Stimulated activated CD4-positive, alpha-beta T cell treated with anti-CD3 and anti-CD28 coated beads, Interleukin-15, amount 100 ng/mL, for 24 hours (primary cell): Measurements from ENCODE around the gene PRKG2.
A peak's percentile ranks its signal among the peaks of the same experiment; 100 is the strongest.

Source experiments
- DNase-seq: peaks from one replicate; pipeline ENCODE4 v3.0.0-alpha.2; 2020

PRKG2 gene

DNA sequence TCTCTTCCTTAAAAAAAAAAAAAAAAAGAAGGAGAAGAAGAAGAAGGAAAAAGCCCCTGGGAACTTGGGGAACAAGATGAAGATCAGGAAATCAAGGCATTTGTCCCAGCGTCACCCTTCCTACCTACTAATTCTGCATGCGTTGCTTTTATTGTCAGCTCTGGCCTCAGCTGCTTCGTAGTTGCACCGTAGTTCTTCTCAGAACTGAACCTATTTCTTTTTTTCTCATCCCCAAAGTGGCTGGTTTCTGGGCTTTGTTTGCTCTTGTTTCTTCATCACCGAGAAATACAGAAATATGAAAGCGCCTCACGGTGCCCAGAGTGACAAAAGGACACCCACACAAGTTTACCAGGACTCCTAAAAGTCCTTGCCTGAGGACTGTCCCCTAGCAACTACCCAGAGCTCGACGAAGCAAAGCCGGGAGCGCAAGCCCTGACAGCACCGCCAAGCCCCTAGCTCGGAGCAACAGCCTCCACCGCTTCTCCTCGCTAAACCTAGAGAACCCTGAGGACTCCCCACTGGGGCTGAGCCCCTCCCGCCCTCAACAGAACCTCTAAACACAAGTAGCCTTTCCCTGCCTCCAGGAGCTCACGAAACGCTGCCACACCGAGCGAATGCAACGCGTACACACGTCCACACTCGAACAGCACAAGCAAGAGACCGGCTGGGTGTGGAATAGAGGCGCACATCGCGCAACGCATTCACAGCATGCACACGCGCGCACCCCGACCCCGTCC lies 710 bp downstream of the PRKG2 start:
- DNase-seq, result peak; percentile 17

DNA sequence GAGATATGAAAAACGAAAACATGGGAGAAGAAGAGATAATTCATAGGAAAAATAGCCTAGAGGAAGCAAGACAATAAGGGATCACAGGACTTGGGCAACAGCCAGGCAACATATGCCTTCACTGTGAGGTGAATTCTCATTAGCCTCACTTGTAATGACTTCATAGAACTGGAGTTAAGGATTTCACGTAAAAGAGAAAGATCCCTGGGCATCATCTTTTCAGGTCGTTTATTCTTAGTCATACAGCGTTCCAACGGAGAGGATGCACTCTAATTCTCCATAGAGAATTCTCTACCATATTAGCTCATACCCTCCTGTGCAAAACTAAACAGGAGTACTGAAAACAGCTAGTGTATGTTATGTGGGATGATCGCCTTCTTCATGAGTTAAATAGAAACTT lies 1.4 kb downstream of the PRKG2 start:
- no peak for DNase-seq

DNA sequence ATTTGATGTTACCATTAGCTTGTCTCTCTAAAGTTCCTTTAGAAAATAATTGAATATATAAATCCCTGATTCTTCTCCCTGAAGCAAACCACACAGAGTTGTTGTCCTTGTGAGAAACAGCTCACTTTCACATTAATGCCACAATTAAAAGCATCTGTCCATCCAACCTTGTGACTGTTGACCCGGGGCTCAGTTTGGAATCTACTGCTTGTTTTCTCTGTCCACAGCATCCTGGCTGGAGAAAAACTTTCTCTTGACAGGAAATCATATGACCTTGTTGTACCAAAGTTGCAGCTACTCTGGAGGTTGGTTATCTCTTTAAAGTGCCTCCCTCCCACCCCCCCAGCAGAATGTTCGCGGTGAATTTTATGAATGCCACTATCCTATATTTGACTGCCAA lies 3.1 kb downstream of the PRKG2 start:
- DNase-seq, result no peak

DNA sequence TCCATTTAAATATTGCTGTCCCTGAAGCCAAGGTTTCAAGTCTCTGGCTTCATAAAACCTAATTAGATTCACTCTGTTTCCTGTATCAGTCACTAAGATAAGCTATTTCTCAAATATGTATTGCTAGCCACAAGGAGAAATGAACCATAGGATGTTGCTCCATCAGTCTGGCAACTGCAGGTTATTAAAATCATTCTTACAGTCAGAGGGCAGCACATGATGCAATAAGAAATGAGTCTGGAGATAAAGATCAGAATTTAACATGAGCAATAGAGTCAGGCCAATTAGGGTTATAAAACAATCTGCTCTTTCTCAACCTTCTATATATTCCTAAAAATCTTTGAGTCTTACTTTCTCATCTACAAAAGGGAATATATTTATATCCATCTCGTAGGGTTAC lies 7.2 kb downstream of the PRKG2 start:
- no peak for DNase-seq

DNA sequence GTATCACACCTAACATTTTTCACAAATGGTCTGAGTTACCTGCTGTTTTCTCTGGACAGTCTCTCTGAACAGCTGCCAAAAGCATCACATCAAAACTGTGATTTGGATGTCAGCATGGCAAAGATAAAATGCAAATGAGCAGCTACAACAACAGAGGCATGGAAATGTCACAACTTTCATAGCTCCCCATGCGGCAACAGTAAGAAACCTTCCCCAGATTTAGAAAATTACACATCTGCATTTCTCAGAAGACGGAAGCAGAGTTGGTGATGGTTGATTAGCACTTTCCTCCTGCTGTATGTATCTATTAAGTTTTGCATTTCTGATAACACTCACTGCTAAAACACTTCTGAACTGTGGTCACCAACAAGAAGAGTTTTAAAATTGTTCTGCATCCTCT lies 9.7 kb downstream of the PRKG2 start:
- DNase-seq, result no peak

DNA sequence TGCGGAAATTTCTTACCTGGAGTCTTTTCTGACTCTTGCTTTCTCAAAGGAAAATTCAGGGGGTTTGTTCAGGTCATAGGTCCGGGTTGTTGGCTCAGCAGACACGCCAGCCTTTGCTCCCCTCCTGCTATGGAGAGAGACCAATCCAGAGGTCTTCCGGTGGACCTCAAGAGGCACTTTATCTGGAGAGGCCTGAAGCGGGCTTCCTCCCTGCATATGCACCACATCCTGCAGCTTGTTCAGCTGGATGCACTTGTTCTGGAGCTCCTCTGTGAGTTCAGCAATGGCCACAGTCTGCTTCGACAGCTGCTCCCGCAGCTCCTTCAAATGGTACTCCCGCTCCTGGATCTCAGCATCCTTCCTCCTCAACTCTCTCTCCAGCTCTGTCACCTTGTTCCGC lies 10.5 kb downstream of the PRKG2 start:
- no peak for DNase-seq

DNA sequence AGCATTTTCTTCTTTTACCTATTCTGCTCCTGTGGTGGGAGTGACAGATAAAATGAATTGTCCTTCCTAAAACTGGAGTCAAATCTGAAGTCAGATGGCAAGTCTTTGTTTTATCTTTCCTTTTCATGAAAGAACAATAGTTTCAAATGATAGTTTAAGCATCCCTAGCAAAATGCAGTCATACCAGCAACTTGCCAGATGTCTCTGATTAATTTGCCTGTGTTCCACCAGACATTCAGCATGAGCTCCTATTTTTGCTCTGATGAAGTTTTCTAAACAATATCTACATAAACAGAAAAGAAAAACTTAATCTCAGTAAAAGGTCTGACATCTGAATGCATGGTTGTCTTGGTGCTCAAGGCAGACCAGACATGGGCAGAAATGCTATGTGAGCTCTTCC lies 15.2 kb downstream of the PRKG2 start:
- DNase-seq, result no peak

DNA sequence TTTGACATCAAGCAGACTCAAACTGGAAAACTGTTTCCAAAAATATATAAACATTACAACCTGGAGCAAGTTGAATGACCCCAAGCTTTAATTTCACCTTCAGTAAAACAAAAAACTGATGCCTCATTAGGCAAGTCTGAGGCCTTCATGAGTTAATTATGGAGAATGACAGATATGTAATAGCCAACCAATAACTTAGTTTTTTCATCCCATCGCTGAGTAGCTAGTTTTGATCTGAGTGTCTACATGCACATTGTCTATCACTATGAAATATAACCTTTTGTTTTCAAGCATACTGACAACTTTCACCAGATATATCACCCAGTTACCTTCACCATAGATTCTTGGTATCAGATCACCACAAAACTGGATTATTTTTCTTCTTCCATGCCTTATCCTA lies 16.4 kb downstream of the PRKG2 start:
- no peak for DNase-seq

DNA sequence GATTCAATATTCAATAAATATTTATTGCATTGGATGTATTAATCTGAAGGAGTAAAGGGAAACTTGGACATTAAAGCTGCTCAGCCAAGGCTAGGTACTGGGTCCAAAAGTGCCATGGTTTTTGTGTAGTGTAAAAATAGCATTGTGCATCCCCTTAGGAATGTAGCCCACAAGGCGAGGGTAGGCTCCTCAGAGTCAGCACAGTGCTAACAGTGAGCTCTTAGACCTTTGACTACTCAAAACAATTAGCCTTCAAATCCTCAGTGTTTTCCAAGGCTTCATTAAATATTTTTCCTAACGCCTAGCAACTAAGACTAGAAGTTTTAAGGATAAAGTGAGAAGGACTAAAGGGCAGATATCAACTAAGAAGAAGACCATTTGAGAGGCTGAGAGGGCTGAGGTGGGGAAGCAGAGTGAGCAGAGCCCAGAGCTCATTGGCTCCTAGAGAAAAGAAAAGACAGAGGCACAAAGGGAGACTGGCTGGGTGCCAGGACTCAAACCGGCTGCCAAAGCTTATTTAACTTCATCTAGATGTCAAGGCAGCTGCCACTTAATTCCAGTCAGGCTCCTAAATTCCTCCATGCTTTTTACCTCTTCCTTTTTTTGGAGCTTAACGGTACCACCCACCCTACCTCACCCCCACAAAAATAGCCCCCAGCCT lies 17.0 kb downstream of the PRKG2 start:
- no peak for DNase-seq

DNA sequence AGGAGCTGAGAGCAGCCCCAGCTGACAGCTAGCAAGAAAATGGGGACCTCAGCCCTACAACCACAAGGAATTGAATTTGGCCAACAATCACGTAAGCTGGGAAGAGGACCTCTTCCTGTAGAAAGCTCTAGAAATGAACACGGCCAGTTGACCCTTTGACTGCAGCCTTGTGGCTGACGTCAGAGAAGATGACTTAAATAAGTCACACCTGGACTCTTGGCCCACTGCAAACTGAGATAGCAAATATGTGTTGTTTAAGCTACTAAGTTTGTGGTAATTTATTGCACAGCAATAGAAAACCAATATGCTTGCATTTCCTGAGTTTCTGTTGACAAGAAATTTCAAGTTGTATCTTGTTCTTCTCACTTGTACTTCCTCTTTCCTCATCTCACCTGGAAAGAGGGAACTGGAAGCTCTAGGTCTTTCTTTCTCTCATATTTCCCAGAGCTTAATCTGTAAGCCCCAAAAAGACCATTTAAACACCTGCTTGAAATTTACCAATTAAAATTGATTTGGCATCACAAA lies 18.8 kb downstream of the PRKG2 start:
- DNase-seq, result no peak

DNA sequence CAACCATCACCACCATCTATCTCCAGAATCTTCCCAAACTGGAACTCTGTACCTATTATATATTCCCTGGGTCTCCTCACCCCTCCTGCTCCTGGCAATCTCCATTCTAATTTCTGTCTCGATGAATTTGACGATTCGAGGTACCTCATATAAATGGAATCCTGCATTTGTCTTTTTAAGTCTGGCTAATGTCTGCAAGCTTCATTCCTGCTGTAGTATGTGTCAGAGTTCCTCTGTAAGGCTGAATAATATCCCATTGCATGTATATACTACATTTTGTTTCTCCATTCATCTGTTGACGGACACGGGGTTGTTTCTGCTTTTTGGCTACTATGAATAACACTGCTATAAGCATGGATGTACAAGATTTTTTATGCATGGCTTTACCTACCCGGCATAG lies 19.5 kb downstream of the PRKG2 start:
- no peak for DNase-seq

DNA sequence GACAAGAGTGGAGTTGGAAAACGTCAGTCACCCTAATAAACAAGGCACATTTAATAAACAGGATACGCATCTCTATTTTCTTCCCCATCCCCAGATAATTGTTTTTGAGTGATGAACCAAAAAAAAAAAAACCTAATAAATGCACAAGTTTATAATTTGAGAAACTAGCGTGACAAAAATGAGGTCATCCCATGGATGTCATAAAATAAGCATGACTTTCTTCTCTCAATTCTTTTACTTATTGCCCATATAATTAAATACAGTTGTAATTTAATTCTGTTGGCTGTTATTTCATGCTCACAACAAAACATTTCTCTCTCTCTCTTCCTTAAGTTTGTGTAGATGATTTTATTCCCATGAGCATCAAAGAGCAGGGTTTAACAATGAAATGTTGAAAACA lies 20.7 kb downstream of the PRKG2 start:
- DNase-seq, result no peak

DNA sequence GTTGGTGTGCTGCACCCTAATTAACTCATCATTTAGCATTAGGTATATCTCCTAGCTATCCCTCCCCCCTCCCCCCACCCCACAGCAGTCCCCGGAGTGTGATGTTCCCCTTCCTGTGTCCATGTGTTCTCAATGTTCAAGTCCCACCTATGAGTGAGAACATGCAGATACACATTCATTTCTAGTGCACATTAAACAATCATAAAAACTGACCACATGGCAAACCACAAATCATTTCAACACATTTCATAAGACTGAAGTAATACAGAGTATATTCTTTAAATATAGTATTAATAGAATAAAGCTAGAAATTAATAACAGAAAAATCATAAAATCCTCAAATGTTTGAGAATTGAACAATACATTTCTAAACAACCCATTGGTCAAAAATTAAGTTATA lies 34.1 kb downstream of the PRKG2 start:
- no peak for DNase-seq

DNA sequence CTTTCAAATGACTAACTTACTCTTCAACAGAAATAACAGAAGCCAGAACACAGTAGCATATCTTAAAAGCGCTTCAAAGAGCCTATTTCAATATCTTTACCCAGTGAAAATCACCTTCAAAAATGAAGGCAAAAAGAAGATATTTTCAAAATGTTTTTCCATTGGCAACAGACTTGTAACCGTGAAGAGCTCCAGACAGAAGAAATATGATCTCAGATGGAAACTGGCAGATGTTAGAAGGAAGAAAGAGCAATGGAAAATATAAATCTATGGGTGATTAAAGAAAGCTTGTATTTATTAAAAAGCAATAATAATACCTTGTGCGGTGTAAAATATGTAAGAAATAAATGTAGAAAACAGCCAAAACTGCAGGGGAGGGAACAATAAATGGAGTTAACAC lies 35.7 kb downstream of the PRKG2 start:
- no peak for DNase-seq

DNA sequence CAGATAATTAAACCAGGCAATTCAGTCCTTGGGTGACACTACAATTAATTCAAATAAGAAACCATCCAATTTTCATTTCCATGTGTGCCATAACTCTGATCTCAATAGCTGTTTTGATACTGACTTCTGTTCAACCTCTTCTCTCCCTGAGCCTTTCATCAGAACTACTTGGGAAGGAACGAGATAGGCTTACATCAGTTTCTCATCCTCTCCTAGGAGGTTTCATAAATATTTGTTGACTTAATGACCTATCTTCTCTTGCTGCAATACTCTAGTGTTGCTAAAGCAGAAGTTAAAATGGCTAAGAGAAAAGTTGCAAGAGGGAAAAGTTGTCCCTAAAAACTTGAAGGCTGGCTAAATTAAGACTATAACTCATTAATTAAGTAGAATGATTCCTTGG lies 41.8 kb downstream of the PRKG2 start:
- no peak for DNase-seq

DNA sequence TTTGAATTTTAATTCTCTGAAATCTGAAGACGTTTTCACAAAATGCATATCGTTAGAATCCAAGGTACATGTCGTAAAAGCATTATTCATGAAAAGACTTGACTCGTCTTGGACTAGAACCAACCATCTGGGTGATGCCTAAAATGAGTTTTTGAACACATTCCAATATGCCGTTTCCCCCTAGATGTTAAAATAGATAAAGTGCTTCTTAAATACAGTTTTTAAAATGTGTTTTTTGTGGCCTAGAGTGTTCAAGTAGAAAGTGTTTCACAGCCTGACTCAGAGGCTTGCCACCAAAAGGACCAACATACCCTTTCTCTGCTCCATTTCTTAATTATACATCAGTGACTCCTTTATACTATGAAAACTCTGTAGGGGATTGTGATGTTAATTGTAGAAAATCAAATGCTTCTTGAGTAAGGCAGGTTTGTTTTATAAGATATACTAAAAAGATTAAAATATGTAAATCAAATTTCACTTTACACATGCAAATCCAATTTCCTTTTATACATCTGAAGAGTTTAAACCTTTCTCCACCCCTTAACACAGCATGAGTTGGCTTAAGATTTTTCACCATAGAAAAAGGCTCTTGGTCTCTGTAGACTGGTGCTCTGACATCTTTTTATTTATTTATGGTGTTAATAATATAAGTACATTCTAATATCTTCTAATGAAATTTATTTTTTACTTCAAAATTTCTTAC lies 48.4 kb downstream of the PRKG2 start:
- DNase-seq, result no peak

DNA sequence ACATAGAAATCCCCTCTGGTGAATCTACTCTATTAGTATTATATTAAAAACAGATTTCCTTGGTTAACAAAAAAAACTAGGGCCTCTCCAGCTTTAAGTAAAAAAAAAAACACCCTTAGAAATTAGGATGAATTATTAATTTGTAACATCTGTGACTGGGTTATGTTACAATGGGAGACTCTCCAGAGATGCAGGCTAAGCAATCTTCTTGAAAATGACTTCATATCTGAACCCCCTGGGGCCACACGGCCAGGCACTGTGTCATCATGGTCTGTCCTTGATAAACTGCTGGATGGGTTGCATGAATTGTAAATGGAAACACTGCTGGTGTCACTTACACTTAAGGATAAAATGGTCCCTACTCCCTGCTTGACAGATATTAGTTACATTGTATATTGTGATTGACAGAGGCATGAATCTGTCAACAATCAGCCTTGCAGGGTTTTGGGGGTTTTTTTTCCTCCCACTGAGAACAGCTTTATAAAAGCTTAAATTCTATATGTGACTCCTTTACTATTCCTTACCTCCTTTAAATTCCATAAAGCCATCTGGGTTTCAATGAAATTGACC lies 49.1 kb downstream of the PRKG2 start:
- no peak for DNase-seq

DNA sequence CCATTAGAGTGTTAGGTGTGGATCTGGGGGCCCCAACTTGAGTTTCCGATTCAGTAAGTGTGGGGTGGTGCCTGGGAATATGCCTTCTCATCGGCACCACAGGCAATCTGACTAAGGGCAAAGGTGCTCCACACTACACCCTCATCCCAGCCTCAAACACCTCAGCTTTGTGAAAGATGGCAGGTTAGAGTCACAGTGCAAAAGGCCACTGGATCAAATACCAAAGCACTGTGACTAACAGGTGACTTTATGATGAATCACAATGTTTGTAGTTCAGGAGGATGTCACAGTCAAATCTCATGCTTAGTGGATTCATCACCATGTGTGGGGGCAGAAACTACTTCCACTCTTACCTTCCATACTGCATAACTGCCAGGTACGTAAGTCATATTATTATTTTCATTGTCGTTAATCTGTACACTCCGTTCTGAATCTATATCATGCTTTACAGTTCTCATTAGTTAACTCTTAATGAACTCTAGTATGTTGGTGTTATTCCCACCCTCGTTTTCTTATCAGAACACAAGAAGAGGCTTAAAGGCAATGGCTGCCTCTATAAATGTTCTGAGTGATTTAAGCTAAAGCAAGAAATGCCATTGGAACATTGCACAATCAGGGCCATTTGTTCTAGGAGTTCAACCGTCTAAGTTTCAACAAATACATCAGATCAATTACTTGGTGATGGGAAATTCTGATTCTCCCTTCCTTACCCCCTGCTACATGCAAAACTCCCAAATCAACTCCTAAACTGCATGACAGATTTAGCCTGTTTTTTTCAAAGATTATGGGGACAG lies 50.2 kb downstream of the PRKG2 start:
- DNase-seq, result peak; percentile 26

DNA sequence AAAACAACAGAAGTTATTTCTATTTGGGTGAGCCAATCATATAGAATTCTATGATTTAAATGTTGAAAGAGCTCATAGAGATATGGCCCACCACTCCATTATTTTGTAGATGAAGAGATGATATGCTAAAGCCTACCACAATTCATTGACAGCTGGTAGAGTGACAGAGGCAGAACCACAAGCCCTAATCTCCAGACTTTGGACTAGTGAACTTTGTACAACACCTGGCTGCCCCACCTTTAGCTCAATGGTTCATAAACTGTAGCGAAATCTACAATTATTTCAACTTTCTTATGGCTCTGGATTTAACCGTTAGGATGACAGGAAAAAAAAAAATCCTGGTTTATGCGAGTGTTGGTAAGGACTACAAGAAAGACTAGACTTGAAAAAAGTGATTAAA lies 50.9 kb downstream of the PRKG2 start:
- no peak for DNase-seq

DNA sequence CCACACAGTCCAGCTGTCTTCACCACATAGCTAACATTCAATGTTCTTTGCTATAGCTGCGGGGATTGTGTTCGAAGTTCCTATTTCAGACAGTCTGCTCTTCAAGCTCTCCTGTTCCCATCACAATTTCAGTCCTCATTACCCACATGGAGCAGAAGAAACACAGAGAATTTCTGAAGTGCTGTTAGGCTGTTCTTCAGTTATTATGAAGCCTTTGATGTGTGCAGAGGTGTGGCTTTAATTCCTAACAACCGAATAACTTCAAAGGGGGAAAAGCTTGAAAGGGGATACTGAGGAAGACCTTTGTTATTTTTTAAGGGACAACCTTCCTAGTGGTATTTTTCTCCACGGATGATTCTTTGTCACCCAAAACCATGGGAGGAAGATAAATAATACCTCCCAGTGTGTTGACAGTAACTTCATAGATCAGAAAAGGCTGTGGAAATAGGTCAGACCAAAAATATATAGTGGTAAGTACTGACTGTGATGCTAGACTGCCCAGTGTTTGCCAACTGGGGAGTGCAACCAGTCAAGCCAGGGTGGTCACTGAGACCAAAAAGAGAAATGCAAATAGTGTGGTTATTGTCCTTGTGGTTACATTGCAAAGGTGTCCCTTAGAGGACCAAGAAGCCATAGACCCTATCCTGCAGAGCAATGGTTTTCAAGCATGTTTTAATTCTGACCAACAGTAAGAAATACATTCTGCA lies 52.1 kb downstream of the PRKG2 start:
- no peak for DNase-seq

DNA sequence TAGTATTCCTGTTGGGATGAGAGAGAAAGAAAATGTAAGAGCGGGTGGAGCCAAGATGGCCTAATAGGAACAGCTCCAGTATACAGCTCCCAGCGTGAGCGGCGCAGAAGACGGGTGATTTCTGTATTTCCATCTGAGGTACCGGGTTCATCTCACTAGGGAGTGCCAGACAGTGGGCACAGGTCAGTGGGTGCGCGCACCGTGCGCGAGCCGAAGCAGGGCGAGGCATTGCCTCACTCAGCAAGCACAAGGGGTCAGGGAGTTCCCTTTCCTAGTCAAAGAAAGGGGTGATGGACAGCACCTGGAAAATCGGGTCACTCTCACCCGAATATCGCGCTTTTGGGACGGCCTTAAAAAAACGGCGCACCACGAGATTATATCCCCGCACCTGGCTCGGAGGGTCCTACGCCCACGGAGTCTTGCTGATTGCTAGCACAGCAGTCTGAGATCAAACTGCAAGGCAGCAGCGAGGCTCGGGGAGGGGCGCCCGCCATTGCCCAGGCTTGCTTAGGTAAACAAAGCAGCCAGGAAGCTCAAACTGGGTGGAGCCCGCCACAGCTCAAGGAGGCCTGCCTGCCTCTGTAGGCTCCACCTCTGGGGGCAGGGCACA lies 61.2 kb downstream of the PRKG2 start:
- peak; percentile 4 for DNase-seq
